Measurements from ENCODE around the gene AMZ2. TPM values are rescaled to one million over a fixed set of nuclear protein-coding genes. Genes with fewer than 3 reads are reported as not detected.

AMZ2 gene
- polyA plus RNA-seq, 1 of the 3 experiments (the other 2 are of a cell fraction), result 95.9 TPM

DNA sequence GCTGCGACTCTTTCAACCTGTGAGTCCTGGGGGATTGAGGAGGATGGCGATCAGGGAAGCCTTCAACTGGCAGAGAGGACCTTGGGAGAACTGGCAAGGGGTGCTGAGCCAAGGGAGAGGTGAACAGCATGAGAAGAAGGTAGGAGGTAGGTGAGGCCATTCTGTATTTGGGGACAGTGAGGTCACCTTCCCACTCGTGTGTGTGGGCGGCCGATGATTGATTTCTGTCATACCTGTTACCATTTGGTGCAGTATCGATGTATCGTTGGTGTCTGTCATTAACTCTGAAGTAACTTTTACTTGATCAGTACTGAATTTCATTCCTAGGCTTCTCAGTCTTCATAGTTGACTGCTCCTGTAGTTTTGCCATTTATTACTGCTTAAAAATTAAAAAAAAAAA, 47.2 kb downstream of the AMZ2 start:
- Histone ChIP-seq H3K79me2 (ENCODE audit: insufficient read depth) (no peaks in the 10 kb centered on the region), H3K4me3 (ENCODE audit: low read depth in 2 of 2, low read length in 1 of 2) (no peak overlapping the region), H3K36me3 (replicated peaks in 1 of 2; ENCODE audit: control insufficient read depth in 1 of 2, insufficient read depth in 2 of 2, low read length in 1 of 2) (no peaks in the 10 kb centered on the region), H3K9ac (no peak overlapping the region), H3K9me2 (no peaks in the 10 kb centered on the region), H2AFZ (ENCODE audit: low read depth) (no peak overlapping the region), H3K27ac (ENCODE audit: low read depth in 2 of 2, low read length in 1 of 2) (no peak overlapping the region), H3F3A (replicated peaks; ENCODE audit: insufficient read depth) (no peaks in the 10 kb centered on the region), H3K4me2 (no peak overlapping the region), H3K27me3 (ENCODE audit: insufficient read depth) (peaks cover 40% of the 10 kb centered on the region), H4K20me1 (ENCODE audit: insufficient read depth) (no peaks in the 10 kb centered on the region), H3K4me1 (ENCODE audit: control insufficient read depth in 1 of 2, insufficient read depth in 2 of 2, low read depth in 1 of 2, low read length in 1 of 2) (peaks cover 0 to 13% of the 10 kb centered on the region in 2 experiments; a peak in 2 of 4 replicates), H3K9me3 (no peaks in the 10 kb centered on the region)
- CTCF ChIA-PET, result no interaction called here
- POLR2A ChIA-PET, result no interaction called here
- 64% methylated on average over 7 of the region's 7 CpGs for WGBS (ENCODE audit: low lambda C conversion rate)
- TF ChIP-seq REST (IDR thresholded peaks at IDR 0.05; ENCODE audit: low read depth, low read length) (no peak), USF1 (IDR thresholded peaks at IDR 0.05; ENCODE audit: borderline replicate concordance, low read depth) (no peak), NRF1 (IDR thresholded peaks at IDR 0.05; ENCODE audit: low read depth, low read length) (no peak), MEF2A (IDR thresholded peaks at IDR 0.05; ENCODE audit: borderline replicate concordance, low read depth) (no peak), CHD2 (IDR thresholded peaks at IDR 0.05; ENCODE audit: low read length, partially characterized antibody) (no peak), TEAD4 (IDR thresholded peaks at IDR 0.05; ENCODE audit: borderline replicate concordance, insufficient read depth) (no peak), GABPA (IDR thresholded peaks at IDR 0.05; ENCODE audit: low read depth) (no peak), RAD21 (IDR thresholded peaks at IDR 0.05; ENCODE audit: low read length) (no peak), FOXM1 (IDR thresholded peaks at IDR 0.05; ENCODE audit: low read depth) (no peak), RXRA (IDR thresholded peaks at IDR 0.05; ENCODE audit: borderline replicate concordance, low read depth) (no peak), SMC3 (IDR thresholded peaks at IDR 0.05; ENCODE audit: low read depth, low read length) (no peak), POLR2AphosphoS5 (IDR thresholded peaks at IDR 0.05; ENCODE audit: low read depth, low read length) (no peak), TAF1 (IDR thresholded peaks at IDR 0.05; ENCODE audit: borderline replicate concordance, low read depth, low read length) (no peak), RFX5 (IDR thresholded peaks at IDR 0.05; ENCODE audit: low read length) (no peak), TCF12 (IDR thresholded peaks at IDR 0.05) (no peak), CTCF (IDR thresholded peaks at IDR 0.05) (no peak)
- TF ChIP-seq, protein P1, sequence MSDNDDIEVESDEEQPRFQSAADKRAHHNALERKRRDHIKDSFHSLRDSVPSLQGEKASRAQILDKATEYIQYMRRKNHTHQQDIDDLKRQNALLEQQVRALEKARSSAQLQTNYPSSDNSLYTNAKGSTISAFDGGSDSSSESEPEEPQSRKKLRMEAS (IDR thresholded peaks at IDR 0.05; ENCODE audit: low read depth), result no peak
- DNase-seq, result no peak

Data from SK-N-SH (cell line).